DND-41 (cell line): ENCODE data around the gene STAG1.

Experiments
- ATAC-seq: fragments of 200-7000 bp; cut with Tn5 transposase; 3 replicates; pipeline ENCODE4 v1.9.1; 2021; ENCODE audit warnings: low read depth; ENCODE audit not compliant: insufficient read depth
- DNase-seq: peaks from one replicate; pipeline ENCODE4 v3.0.0-alpha.2; 2020
- H2AFZ ChIP-seq: 2 replicates; pipeline ENCODE4 v1.6.0; 2012; ENCODE audit warnings: low read depth, low read length
- H3K27ac ChIP-seq: 2 replicates; pipeline ENCODE4 v1.5.1; 2012; ENCODE audit warnings: low read length, inconsistent platforms
- H3K27me3 ChIP-seq: fragments of 200-600 bp; sonication (generic); 2 replicates; pipeline ENCODE4 v1.6.0; 2012; ENCODE audit warnings: low read length, mild to moderate bottlenecking, inconsistent platforms; ENCODE audit not compliant: insufficient read depth, poor library complexity
- H3K36me3 ChIP-seq: 2 replicates; pipeline ENCODE4 v1.5.1; 2012; ENCODE audit warnings: low read length, inconsistent platforms; ENCODE audit not compliant: insufficient read depth
- H3K4me1 ChIP-seq: 2 replicates; pipeline ENCODE4 v1.5.1; 2012; ENCODE audit warnings: mild to moderate bottlenecking, low read length; ENCODE audit not compliant: insufficient read depth
- H3K4me2 ChIP-seq: 2 replicates; pipeline ENCODE4 v1.6.0; 2012; ENCODE audit warnings: mild to moderate bottlenecking, moderate library complexity, low read length, inconsistent platforms; ENCODE audit not compliant: insufficient read depth
- H3K4me3 ChIP-seq, 2 experiments: fragments of 200-600 bp in 1 of 2; shearing (Covaris generic) in 1 of 2; 2 replicates each; pipeline ENCODE4 v1.5.1; 2012 to 2016; ENCODE audit warnings: inconsistent platforms in 2 of 2, low read length in 2 of 2, mild to moderate bottlenecking in 2 of 2, low read depth in 1 of 2, moderate library complexity in 1 of 2
- H3K79me2 ChIP-seq: 2 replicates; pipeline ENCODE4 v1.6.0; 2012; ENCODE audit warnings: low read length, inconsistent platforms; ENCODE audit not compliant: insufficient read depth
- H3K9ac ChIP-seq: 2 replicates; pipeline ENCODE4 v1.6.0; 2012; ENCODE audit warnings: low read depth, mild to moderate bottlenecking, inconsistent platforms, low read length, moderate library complexity
- H3K9me3 ChIP-seq: 2 replicates; pipeline ENCODE4 v1.5.1; 2012; ENCODE audit warnings: low read length, moderate library complexity, mild to moderate bottlenecking, inconsistent platforms; ENCODE audit not compliant: insufficient read depth, severe bottlenecking
- H4K20me1 ChIP-seq: 2 replicates; pipeline ENCODE4 v1.6.0; 2012; ENCODE audit warnings: low read length; ENCODE audit not compliant: insufficient read depth
- EZH2 ChIP-seq: IDR thresholded peaks from 3 replicates; pipeline ENCODE4 v1.6.1; 2012; ENCODE audit warnings: borderline replicate concordance, low read depth, mild to moderate bottlenecking, moderate library complexity, low read length, inconsistent platforms; ENCODE audit not compliant: severe bottlenecking
- TF ChIP-seq, protein P1 (sequence below): IDR thresholded peaks from 2 replicates; pipeline ENCODE4 v1.5.1; 2012; ENCODE audit warnings: borderline replicate concordance, low read length, moderate library complexity, mild to moderate bottlenecking; ENCODE audit not compliant: poor library complexity, severe bottlenecking; ENCODE audit errors: extremely low read depth

The STAG1 gene

DNA sequence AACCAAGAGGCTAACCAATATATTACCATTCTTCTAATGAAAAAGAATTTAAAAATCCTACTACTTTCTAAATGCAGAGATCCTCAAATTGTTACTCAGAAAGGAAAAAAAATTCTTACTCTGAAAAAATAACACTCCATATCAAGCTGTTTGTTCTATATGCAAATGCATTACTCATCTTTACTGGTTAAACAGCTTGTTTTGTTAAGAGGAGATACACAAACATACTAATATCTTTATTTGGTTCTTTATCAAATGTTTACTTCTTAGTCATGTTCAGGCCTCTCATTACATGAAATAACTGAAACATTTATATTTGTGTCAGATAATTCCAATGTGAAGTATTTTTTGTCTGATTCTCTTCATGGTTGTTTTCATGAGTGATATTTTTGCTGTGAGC, 355.3 kb downstream of the STAG1 start:
- Histone ChIP-seq H3K9ac (no peak overlapping the region), H3K36me3 (peaks cover 17% of the 10 kb centered on the region; the same call in 1 of the 2 replicates), H2AFZ (no peak overlapping the region), H3K4me1 (no peaks in the 10 kb centered on the region), H3K27ac (no peak overlapping the region), H3K4me2 (no peak overlapping the region), H3K27me3 (no peaks in the 10 kb centered on the region), H3K9me3 (no peaks in the 10 kb centered on the region), H3K79me2 (no peaks in the 10 kb centered on the region), H3K4me3 (no peak overlapping the region), H4K20me1 (no peaks in the 10 kb centered on the region)
- TF ChIP-seq, protein P1, sequence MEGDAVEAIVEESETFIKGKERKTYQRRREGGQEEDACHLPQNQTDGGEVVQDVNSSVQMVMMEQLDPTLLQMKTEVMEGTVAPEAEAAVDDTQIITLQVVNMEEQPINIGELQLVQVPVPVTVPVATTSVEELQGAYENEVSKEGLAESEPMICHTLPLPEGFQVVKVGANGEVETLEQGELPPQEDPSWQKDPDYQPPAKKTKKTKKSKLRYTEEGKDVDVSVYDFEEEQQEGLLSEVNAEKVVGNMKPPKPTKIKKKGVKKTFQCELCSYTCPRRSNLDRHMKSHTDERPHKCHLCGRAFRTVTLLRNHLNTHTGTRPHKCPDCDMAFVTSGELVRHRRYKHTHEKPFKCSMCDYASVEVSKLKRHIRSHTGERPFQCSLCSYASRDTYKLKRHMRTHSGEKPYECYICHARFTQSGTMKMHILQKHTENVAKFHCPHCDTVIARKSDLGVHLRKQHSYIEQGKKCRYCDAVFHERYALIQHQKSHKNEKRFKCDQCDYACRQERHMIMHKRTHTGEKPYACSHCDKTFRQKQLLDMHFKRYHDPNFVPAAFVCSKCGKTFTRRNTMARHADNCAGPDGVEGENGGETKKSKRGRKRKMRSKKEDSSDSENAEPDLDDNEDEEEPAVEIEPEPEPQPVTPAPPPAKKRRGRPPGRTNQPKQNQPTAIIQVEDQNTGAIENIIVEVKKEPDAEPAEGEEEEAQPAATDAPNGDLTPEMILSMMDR, result no peak
- no peak for TF ChIP-seq EZH2
- ATAC-seq (no peak), DNase-seq (no peak)

DNA sequence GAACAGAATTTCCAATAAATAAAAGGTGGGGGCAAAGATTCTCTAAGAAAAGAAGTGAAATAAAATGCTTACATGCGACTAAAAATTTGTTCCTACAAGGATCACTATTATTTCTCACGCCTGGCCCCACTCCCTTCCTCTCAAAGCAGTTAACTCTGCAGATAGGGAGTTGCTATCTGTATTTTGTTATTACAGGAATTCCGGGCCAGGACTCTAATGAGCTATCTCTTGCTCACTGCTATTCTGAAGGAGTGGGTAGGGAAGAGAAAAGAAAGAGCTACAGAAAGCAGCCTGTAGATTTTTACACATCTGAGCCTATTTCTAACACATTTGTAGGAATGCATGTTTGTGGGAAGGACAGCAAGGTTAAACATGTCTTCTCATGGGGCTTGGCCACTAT, 361.6 kb downstream of the STAG1 start:
- no peaks in the 10 kb centered on the region for H4K20me1 ChIP-seq
- H2AFZ ChIP-seq, result no peak overlapping the region
- H3K9me3 ChIP-seq, result no peaks in the 10 kb centered on the region
- no peak for TF ChIP-seq EZH2
- TF ChIP-seq, protein P1, result no peak
- H3K4me3 ChIP-seq, result no peak overlapping the region
- H3K27ac ChIP-seq, result no peak overlapping the region
- H3K79me2 ChIP-seq, result no peaks in the 10 kb centered on the region
- ATAC-seq, result no peak
- no peaks in the 10 kb centered on the region for H3K4me1 ChIP-seq
- peaks cover 2% of the 10 kb centered on the region; the same call in 1 of the 2 replicates for H3K36me3 ChIP-seq
- no peak overlapping the region for H3K9ac ChIP-seq
- DNase-seq, result no peak
- no peaks in the 10 kb centered on the region for H3K27me3 ChIP-seq
- H3K4me2 ChIP-seq, result no peak overlapping the region

DNA sequence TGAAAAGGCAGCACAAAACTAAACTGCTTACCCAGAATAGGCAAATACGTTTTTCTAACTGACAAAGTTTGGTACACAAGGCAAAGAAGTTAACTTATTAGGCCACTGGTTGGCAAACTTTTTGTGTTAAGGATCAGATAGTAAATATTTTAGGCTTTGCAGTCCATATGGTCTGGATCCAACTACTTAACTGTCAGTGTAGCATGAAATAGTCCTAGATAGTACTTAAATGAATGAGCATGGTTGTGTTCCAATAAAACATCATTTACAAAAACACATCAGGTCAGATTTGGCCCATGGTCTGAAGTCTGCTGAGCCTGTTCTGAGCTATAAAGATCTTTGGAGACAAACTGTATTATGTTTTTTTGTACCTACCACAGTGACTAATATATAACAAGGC, 365.1 kb downstream of the STAG1 start:
- Histone ChIP-seq H3K4me2 (no peak overlapping the region), H2AFZ (no peak overlapping the region), H3K4me1 (no peaks in the 10 kb centered on the region), H3K9me3 (no peaks in the 10 kb centered on the region), H3K4me3 (no peak overlapping the region), H3K36me3 (peaks cover 9% of the 10 kb centered on the region), H3K27me3 (no peaks in the 10 kb centered on the region), H3K79me2 (no peaks in the 10 kb centered on the region), H3K27ac (no peak overlapping the region), H3K9ac (no peak overlapping the region), H4K20me1 (no peaks in the 10 kb centered on the region)
- no peak for TF ChIP-seq EZH2
- TF ChIP-seq, protein P1, result no peak
- ATAC-seq (no peak), DNase-seq (no peak)

DNA sequence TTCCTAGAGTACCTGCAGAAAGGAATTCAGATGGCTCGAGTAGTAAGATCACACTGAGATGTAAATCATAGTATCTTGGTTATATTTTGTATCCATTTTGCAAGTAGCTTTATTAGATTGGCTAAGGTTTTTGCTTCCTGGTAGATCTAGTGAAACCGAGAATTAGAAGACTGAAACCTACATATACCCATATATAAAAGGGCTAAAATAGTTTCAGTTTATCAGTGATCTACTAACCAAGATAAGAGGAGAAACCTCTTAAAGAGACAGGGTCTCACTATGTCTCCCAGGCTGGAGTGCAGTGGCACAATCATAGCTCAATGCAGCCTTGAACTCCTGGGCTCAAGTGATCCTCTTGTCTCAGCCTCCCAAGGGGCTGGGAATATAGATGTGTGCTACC, 366.7 kb downstream of the STAG1 start:
- Histone ChIP-seq H3K4me2 (no peak overlapping the region), H4K20me1 (no peaks in the 10 kb centered on the region), H2AFZ (no peak overlapping the region), H3K36me3 (peaks cover 9% of the 10 kb centered on the region), H3K27ac (no peak overlapping the region), H3K79me2 (no peaks in the 10 kb centered on the region), H3K4me3 (no peak overlapping the region), H3K9ac (no peak overlapping the region), H3K4me1 (no peaks in the 10 kb centered on the region), H3K27me3 (no peaks in the 10 kb centered on the region), H3K9me3 (no peaks in the 10 kb centered on the region)
- ATAC-seq, result no peak
- TF ChIP-seq, protein P1, result no peak
- TF ChIP-seq EZH2, result no peak
- no peak for DNase-seq
